HFFc6 (cell line): ENCODE measurements around the gene SETBP1. TPM values are rescaled to one million over a fixed set of nuclear protein-coding genes. Genes with fewer than 3 reads are reported as not detected.

Source experiments
- DNase-seq: peaks from one replicate; pipeline ENCODE4 v3.0.0-alpha.2; 2018
- H3K27ac Mint-ChIP-seq: 2 replicates; pipeline ENCODE4 v1.8.0; 2020; ENCODE audit warnings: mild to moderate bottlenecking, mixed read lengths
- H3K27me3 Mint-ChIP-seq: 2 replicates; pipeline ENCODE4 v1.8.0; 2021; ENCODE audit warnings: mild to moderate bottlenecking, moderate library complexity, mixed read lengths; ENCODE audit not compliant: insufficient read depth
- H3K36me3 Mint-ChIP-seq: 2 replicates; pipeline ENCODE4 v1.8.0; 2021; ENCODE audit warnings: low read depth, mixed read lengths
- H3K4me1 Mint-ChIP-seq: 2 replicates; pipeline ENCODE4 v1.8.0; 2020; ENCODE audit warnings: low read depth, mixed read lengths
- H3K4me3 Mint-ChIP-seq: 2 replicates; pipeline ENCODE4 v1.8.0; 2020; ENCODE audit warnings: mild to moderate bottlenecking, moderate library complexity, mixed read lengths
- H3K9me3 Mint-ChIP-seq: 2 replicates; pipeline ENCODE4 v1.8.0; 2020; ENCODE audit warnings: mild to moderate bottlenecking, mixed read lengths
- CTCF ChIP-seq: fragments of 200-600 bp; sonication (generic); IDR thresholded peaks from 2 replicates; pipeline ENCODE4 v1.5.0; 2021; ENCODE audit warnings: antibody characterized with exemption, mild to moderate bottlenecking
- microRNA-seq: library from miRNA; unstranded; fragments of <30 nt; microRNA quantifications from one replicate; pipeline ENCODE4, GENCODE V29; 2019
- total RNA-seq, 6 experiments: library from RNA; stranded (reverse); fragmentation: NEBNext Ultra II Directional; extraction: Animal tissue kit (Norgen Biotek cat#: 25700); gene quantifications; 2 replicates in 1 of 6; 3 replicates in 5 of 6; pipeline ENCODE4 v1.2.3, GENCODE V29; 2021

Gene SETBP1
- total RNA-seq, 6 experiments from 2014 or later: 0.03 to 0.40 (median 0.09) TPM

DNA sequence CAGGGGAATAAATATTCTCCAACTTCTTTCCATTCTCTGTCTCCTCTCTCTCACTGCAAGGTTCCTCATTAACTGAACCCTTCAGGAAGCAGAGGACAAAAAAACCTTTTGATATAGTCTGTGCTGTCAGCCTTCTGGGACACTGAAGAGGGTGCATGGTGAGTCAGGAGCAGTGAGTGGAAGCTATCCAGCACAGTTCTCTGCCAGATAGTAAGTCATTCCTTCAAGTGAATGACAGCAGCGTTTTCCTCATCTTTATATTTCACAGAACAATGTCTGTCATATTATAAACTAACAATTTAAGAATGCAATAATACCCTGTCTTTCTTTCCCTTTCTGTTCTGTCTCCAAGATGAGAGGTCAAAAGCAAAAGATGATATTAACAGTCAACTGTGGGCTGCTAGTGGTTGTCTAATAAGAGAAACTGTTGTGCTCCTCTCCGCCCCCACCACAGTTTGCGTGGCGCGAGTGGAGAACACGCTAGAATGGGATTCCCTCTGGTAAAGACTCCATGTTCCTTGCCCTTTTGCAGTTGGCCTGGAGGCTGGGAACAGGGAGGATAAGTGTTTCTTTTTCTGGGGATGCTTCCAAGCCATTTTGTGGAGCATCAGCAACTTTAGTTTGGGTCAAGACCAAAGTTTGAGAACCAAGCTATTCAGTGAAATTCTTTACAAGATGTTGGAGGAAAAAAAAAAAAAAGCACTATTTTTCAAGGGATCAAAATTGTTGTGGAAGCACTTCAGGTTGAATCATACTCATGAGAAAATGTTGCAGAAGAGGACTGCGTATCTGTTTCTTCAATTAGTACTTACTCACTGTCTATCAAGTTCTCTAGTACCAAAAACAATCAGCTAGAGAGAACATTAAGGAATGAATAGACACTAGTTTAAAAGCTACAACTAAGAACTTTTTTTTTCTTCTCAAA lies 430.2 kb downstream of the SETBP1 start:
- no peaks in the 10 kb centered on the region for H3K36me3 Mint-ChIP-seq
- DNase-seq: no peak
- no peaks in the 10 kb centered on the region for H3K9me3 Mint-ChIP-seq
- no peak overlapping the region for H3K4me3 Mint-ChIP-seq
- TF ChIP-seq CTCF: no peak
- H3K27ac Mint-ChIP-seq: no peak overlapping the region
- peaks cover 6% of the 10 kb centered on the region; the same call in 1 of the 2 replicates for H3K4me1 Mint-ChIP-seq
- peaks cover 12% of the 10 kb centered on the region for H3K27me3 Mint-ChIP-seq

DNA sequence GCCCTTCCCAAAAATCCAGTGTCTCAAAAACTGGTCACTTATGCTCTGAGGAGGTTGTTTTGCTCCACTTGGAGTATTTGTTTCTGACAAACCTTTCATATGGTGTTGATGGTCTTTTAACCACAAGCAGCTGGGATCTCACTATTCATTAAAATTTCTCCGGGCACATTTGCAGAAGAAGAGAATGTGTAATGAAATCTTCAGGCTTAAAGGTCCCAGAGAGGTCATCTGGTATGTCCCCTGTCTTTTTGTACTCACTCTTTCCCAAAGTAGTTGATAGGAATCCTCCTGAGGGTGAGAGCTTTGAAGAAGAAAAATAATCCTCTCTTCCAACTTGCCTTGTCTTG lies 430.8 kb downstream of the SETBP1 start:
- Mint-ChIP-seq H3K4me1 (peaks cover 6% of the 10 kb centered on the region; the same call in 1 of the 2 replicates), H3K36me3 (no peaks in the 10 kb centered on the region), H3K9me3 (no peaks in the 10 kb centered on the region), H3K4me3 (no peak overlapping the region), H3K27ac (no peak overlapping the region), H3K27me3 (peaks cover 12% of the 10 kb centered on the region)
- TF ChIP-seq CTCF: no peak
- DNase-seq: no peak

- Mint-ChIP-seq H3K27me3 (peaks cover 12% of the 10 kb centered on the region), H3K4me1 (peaks cover 6% of the 10 kb centered on the region; the same call in 1 of the 2 replicates), H3K27ac (no peak overlapping the region), H3K4me3 (no peak overlapping the region), H3K36me3 (no peaks in the 10 kb centered on the region), H3K9me3 (no peaks in the 10 kb centered on the region)
- DNase-seq: no peak
- TF ChIP-seq CTCF: no peak
These were observed 432.0 kb downstream of the SETBP1 start for GRCh38 chr18:45112682-45113081.

DNA sequence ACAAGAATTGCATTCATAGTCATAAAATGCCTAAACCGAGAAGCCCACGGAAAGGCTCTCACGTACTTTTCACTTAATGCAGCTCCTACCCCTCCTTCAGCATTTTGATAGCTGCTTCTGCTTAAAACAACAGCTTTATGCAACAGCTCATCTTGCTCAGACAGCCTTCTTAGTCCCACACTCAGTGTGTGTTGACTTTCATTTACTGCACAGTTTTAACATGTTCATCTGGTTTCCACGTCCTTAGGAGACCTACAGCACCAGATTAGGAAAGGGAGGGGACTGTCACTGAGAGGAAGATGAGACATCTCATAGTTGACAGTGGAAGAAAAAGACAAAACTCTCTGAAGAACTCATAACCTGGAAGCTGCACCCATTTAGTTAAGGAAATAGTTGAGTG lies 435.4 kb downstream of the SETBP1 start:
- no peak for DNase-seq
- Mint-ChIP-seq H3K27me3 (peaks cover 12% of the 10 kb centered on the region), H3K9me3 (no peaks in the 10 kb centered on the region), H3K27ac (no peak overlapping the region), H3K4me1 (no peaks in the 10 kb centered on the region), H3K4me3 (no peak overlapping the region), H3K36me3 (no peaks in the 10 kb centered on the region)
- no peak for TF ChIP-seq CTCF

Small RNAs within 50 kb of the gene (microRNA-seq; reads per million reads assigned to microRNA genes)
- gene MIR4319: not detected
